22Rv1 (cell line): Measurements from ENCODE around the gene SPACA5.
"Not testable (repeated sequence)": the region's sequence is repeated elsewhere in the genome, so short reads cannot be mapped to it uniquely, and the experiment has no call there.

Experiments used
- ZFX ChIP-seq: fragments of 450-650 bp; IDR thresholded peaks from 2 replicates; pipeline ENCODE4 v1.6.1; 2017; ENCODE audit warnings: antibody characterized with exemption, borderline replicate concordance
- TF ChIP-seq, protein P1 (sequence below): fragments of 450-650 bp; IDR thresholded peaks from 2 replicates; pipeline ENCODE4 v1.5.1; 2017; ENCODE audit warnings: mild to moderate bottlenecking

DNA sequence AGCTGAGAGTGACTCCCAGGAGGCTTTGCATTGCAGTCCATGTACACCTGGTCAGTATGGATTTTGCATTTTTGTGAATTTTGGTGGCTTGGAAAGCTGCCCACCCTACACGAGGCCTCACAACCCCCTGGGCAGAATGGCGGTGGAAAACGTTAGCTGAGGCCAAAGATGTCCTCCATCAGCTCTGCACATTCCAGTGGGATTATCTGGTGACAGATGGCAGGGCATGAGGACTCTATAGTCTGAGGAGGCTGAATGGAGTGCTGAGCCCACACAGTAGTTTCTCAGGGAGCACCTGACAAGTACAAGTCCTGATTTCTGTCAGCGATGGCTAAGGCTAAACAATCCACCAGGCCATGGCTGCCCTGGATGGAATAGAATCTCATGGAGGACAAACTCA, 20.8 kb downstream of the SPACA5 start:
- TF ChIP-seq, protein P1, sequence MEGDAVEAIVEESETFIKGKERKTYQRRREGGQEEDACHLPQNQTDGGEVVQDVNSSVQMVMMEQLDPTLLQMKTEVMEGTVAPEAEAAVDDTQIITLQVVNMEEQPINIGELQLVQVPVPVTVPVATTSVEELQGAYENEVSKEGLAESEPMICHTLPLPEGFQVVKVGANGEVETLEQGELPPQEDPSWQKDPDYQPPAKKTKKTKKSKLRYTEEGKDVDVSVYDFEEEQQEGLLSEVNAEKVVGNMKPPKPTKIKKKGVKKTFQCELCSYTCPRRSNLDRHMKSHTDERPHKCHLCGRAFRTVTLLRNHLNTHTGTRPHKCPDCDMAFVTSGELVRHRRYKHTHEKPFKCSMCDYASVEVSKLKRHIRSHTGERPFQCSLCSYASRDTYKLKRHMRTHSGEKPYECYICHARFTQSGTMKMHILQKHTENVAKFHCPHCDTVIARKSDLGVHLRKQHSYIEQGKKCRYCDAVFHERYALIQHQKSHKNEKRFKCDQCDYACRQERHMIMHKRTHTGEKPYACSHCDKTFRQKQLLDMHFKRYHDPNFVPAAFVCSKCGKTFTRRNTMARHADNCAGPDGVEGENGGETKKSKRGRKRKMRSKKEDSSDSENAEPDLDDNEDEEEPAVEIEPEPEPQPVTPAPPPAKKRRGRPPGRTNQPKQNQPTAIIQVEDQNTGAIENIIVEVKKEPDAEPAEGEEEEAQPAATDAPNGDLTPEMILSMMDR, result not testable (repeated sequence)
- not testable (repeated sequence) for TF ChIP-seq ZFX
